ENCODE results near the gene MUC5B.

The MUC5B gene

GRCh38 chr11:1218788-1219445, 3.9 kb upstream of the MUC5B start:
- no peak for DNase-seq (ENCODE audit: low read depth in 2 of 2, low spot score in 1 of 2)

GRCh38 chr11:1219446-1219833, 3.4 kb upstream of the MUC5B start:
- DNase-seq (ENCODE audit: low read depth in 2 of 2, low spot score in 1 of 2): no peak

- no peak for DNase-seq (ENCODE audit: low read depth in 2 of 2, low spot score in 1 of 2)
Observed at GRCh38 chr11:1219834-1220815, 2.7 kb upstream of the MUC5B start.

GRCh38 chr11:1220941-1221721, 1.7 kb upstream of the MUC5B start:
- no peak for DNase-seq (ENCODE audit: low read depth in 2 of 2, low spot score in 1 of 2)

- no peak for DNase-seq (ENCODE audit: low read depth in 2 of 2, low spot score in 1 of 2)
Observed at GRCh38 chr11:1221848-1222311, 986 bp upstream of the MUC5B start.

- no peak for DNase-seq (ENCODE audit: low read depth in 2 of 2, low spot score in 1 of 2)
Observed at GRCh38 chr11:1223346-1224110, 662 bp downstream of the MUC5B start.

GRCh38 chr11:1224111-1224490, 1.2 kb downstream of the MUC5B start:
- no peak for DNase-seq (ENCODE audit: low read depth in 2 of 2, low spot score in 1 of 2)

- DNase-seq (ENCODE audit: low read depth in 2 of 2, low spot score in 1 of 2): no peak
Observed at GRCh38 chr11:1224491-1225385, 1.9 kb downstream of the MUC5B start.

GRCh38 chr11:1225386-1226225, 2.7 kb downstream of the MUC5B start:
- no peak for DNase-seq (ENCODE audit: low read depth in 2 of 2, low spot score in 1 of 2)

- DNase-seq (ENCODE audit: low read depth in 2 of 2, low spot score in 1 of 2): no peak
Observed at GRCh38 chr11:1226226-1226985, 3.5 kb downstream of the MUC5B start.

GRCh38 chr11:1226986-1227550, 4.2 kb downstream of the MUC5B start:
- no peak for DNase-seq (ENCODE audit: low read depth in 2 of 2, low spot score in 1 of 2)

GRCh38 chr11:1227551-1228100, 4.8 kb downstream of the MUC5B start:
- DNase-seq (ENCODE audit: low read depth in 2 of 2, low spot score in 1 of 2): no peak

- DNase-seq (ENCODE audit: low read depth in 2 of 2, low spot score in 1 of 2): no peak
Observed at GRCh38 chr11:1228101-1228821, 5.4 kb downstream of the MUC5B start.

- no peak for DNase-seq (ENCODE audit: low read depth in 2 of 2, low spot score in 1 of 2)
Observed at GRCh38 chr11:1228921-1229451, 6.1 kb downstream of the MUC5B start.

GRCh38 chr11:1229471-1230120, 6.7 kb downstream of the MUC5B start:
- DNase-seq (ENCODE audit: low read depth in 2 of 2, low spot score in 1 of 2): no peak

GRCh38 chr11:1230121-1230455, 7.2 kb downstream of the MUC5B start:
- no peak for DNase-seq (ENCODE audit: low read depth in 2 of 2, low spot score in 1 of 2)
